GM19324 (cell line): ENCODE data around the gene LMX1B.
"Not testable (repeated sequence)": the region's sequence is repeated elsewhere in the genome, so short reads cannot be mapped to it uniquely, and the experiment has no call there.

Source experiments
- ATAC-seq: cut with Tn5 transposase; IDR thresholded peaks from one replicate; pipeline ENCODE4 v1.9.1; 2021; ENCODE audit warnings: mild to moderate bottlenecking, moderate library complexity; ENCODE audit not compliant: unreplicated experiment, low FRiP score

LMX1B gene

DNA sequence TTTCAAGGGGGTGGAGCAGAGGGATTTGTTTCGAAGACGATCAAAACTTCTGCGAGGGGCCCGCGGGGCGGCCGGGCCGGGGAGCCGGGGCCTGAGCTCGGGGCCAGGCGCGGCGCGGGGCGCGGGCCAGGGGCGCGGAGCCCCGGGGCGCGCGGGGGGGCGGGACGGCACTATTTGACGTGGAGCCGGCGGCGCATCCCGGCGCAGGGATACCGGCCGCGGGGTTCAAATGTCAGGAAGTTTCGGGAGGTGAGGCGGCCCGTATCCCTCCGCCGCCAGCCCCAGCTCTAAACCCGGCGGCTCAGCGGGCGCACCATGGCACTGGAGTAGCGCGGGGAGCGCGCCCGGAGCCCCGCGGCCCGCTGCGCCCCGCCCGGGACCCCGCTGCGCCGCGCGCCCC, at the start of gene LMX1B:
Gene LMX1B (plus strand): TSS at position 278 of the 400 bp plus-strand sequence. CDS start 522 bp downstream, outside the sequence.
- no peak for ATAC-seq

DNA sequence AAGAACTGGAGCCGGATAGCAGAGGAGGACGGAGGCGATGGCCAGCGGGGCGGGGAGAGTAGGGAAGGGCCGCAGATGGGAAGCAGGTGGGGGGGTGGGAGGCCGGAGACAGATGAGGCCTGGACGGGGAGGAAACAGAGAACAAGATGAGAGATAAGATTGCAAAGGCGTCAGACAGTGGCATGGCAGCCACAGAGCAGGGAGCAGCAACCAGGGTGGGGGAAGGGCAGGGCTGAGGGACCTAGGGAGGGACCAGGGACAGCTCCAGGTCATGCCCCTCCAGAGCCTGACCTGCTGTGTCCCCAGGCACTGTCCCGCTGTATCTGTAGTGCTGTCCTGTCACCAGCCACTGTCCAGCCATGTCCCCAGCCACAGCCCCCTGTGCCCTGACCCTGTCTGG, 49.6 kb upstream of the LMX1B start:
- ATAC-seq: no peak

DNA sequence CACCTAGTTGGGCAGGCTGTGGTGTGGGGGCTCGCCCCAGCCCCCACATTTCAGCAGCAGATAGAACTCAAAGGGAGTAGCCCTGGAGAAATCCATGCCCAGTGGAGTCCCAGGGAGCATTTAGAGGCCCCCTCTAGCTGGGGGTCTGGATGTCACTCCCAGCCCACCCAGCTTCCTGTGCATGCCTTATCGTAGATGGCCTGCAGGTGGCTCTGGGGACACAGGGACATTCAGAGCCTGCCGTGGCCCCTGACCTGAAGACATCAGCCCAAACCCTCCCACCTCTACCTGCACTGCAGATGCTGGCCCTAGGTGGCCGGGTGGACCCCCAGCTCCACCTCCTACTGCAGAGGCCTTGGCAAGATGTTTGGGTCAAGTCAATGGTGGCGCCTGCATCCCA, 49.0 kb upstream of the LMX1B start:
- no peak for ATAC-seq

DNA sequence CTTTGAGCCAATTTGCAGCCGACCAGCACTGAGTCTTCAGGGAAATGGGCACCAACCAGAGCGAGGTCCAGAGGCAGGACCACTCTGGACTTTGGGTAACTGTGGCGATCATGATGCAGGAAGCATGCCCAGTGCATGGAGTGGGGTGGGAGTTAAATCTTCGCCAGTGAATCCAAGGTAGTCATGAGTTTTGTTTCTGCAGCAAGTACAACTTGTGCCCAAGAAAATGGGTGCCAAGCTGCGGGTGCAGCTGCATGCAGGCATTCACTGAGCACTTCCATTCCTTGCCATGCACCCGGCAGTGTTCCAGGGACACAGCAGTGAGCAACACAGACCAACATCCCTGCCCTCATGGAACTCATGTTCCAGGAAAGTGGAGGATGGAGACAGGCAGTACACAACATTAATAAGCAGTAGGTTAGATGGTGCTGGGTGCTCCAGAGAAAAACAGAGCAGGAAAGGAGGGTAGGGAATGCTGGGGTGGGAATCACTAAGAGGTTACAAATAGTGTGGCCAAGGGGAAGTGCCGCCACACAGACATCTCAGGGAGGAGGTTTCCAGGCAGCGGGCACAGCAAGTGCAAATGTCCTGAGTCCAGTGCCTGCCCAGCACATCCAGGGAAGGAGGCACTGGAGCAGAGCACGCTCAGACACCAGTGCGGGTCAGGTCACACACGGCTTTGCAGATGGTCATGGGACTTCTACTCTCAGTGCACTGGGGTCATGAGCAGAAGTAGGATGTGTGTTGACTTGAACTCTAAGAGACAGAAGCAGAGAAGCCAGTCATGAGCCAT, 48.2 kb upstream of the LMX1B start:
- ATAC-seq: no peak

DNA sequence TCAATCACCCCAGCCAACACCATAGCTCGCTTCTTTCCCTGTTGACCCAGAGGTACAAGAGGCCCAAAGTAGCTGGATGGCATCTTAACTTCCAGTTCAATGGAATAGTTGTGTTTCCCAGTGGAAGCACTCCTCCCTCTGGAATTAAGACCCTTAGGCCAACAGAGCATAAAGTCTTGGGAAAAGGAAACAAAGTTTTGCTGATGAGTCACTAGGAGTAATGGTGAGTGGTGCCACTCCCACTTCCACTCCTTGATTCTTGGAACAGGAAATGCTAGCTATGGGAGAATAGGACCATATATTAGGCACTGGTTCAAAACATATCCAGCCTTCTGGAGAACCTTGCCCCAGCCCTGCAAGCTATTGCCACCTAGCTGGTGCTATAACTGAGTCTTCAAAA, 44.7 kb upstream of the LMX1B start:
- ATAC-seq: no peak

DNA sequence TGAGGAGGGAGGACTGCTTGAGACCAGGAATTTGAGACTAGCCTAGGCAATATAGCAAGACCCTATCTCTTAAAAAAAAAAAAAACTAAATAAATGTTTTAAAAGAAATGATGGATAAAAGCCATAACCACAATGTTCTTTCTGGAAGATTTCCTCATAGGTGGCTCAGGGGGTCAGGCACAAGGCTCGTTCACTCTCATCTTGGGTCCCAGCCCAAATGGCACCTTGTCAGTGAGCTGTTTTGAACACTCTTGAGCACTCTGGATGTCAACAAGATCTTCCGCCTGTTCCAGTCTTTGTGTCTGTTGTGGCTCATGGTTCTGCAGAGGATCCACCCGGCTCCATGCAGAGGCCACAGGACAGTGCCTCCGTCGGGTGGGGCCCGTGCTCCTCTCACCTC, 35.7 kb upstream of the LMX1B start:
- no peak for ATAC-seq

DNA sequence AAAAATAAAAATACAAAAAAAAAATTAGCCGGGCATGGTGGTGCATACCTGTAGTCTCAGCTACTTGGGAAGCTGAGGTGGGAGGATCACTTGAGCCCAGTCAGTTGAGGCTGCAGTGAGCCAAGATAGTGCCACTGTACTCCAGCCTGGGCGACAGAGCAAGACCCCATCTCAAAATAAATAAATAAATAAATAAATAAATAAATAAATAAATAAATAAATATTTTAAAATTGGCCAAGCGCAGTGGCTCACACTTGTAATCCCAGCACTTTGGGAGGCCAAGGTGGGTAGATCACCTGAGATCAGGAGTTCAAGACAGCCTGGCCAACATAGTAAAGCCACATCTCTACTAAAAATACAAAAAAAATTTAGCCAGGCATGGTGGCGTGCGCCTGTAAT, 33.4 kb upstream of the LMX1B start:
- ATAC-seq: not testable (repeated sequence)

DNA sequence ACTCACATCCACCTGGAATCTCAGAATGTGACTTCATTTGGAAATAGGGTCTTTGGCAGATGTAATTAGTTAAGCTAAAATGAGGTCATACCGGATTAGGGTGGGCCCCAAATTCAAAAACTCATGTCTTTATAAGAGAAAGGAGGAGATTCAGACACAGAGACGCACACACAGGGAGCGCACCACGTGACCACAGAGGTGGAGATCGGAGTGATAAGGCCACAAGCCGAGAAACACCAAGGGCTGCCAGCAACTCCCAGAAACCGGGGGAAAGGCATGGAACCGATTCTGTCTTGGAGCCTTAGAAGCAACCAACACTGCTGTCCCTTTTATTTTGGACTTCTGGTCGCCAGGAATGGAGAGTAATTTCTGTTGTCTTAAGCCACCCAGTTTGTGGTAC, 31.8 kb upstream of the LMX1B start:
- ATAC-seq: no peak

DNA sequence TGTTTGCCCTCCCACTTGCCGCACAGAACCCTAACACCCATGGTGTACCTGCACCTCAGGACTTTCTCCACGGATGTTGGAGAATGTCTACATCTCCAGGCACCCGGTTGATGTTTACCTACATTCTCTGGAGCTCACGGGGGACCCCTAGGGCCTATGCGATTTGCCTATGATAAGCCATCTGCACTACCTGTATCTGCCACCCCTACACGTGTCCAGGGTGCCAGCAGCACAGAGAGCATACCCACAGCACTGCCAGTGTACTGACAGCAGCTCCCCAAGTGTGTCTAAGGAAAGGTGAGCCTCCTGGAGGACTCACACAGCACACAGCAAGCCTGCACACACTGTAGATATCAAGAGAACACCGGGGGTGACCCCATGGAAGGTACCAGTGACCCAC, 31.3 kb upstream of the LMX1B start:
- ATAC-seq: no peak

DNA sequence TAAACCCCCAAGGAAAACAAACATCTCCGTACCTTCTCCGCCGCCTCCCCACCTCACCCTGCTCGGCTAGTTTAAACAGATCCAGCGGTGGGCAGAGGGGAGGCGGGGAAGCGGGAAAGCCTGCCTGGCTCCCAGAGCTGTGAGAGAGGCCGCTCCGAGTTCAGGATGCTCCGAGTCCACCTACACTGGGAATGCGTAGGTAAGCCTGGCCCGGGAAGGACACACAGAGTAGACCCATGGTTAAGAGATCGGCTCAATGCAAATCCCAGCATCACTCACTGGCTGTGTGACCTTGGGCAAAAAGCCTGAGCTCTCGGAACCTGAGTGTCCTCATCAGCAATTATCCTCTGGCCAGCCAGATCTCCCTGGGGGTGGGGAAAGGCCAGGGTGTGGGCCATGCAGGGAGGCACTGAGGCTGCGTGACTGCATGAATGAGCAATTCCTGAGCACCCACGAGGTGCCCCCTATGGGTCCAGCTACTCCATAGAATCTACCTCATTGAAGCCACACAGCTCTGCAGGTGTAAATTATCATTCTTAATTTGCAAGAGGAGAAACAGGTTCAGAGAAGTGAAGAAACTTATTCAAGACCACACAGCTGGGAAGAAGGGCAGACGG, 30.5 kb upstream of the LMX1B start:
- no peak for ATAC-seq

DNA sequence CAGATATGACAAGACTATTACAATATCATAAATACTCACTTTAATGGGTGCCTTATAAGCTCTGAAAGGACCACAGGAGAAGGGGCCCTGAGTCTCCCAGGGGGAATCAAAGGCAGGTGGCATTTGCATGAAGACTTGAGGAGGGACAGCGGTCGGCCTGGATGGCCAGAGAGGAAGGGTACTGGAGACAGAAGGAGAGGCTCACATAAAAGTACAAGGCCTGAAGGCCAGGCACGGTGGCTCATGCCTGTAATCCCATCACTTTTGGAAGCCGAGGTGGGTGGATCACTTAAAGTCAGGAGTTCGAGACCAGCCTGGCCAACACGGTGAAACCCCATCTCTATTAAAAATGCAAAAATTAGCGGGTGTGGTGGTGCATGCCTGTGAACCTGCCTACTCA, 29.1 kb upstream of the LMX1B start:
- no peak for ATAC-seq

DNA sequence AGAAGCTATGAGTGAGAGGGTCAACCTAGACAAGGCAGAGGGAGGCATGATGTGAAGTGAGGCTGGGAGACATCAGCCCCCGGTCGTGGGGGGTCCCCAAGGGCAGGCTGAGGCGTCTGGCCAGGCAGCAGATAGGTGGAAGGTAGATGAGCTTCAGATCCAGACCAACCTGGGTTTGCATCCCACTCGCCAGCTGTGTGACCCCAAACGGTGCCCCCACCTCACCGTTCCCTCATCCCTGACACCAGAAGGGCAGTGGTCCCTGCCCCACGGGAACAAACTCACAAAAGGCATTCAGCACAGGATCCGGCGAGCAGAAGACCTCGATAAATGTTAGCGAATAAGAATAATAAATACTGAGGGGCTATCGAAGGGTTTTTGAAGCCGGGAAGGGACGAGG, 27.5 kb upstream of the LMX1B start:
- no peak for ATAC-seq

DNA sequence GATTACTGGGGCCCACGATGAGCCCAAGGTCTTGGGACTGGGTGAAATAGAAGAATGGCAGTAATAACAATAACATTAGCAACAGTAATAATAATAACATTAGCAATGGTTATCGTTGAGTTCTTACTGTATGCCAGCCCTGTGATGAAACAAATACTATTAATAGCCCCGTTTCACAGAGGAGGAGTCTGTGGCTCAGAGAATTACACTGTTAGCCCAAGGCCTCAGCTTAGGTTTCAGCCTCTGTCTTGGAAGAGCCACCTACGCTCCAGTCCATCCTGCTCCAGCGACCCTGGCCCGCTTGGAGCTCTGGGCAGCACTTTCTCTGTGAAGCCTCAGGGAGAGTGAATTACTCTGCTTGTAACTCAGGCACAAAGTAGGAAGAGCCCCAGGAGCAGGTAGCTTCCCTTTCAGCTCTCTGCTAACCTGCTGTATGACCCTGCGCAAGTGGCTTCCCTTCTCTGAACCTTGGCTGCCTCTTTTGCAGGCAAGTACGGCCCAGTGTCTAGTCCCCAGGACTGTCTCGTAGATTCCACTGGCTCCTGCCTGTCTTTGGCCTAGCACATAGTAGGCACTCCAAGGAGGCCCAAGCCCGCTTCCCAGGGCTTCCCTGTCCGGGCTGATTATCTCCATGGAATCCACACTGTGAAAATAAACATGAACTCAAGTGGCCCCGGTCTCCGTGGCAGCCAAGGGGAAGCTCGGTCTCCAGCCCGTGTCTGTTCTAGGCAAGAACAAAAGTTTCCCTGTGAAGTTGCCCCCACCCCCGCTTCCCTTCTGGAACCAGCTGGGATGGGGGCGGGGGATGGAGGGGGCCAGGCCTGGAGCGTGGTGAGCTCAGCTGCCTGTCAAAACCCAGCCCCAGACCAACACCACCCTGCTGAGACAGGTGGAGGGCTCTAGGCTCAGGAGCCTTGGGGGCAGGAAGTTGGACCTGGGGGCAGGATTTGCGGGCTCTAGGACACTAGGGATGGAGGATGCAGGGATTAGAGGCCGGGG, 26.2 kb upstream of the LMX1B start:
- no peak for ATAC-seq

DNA sequence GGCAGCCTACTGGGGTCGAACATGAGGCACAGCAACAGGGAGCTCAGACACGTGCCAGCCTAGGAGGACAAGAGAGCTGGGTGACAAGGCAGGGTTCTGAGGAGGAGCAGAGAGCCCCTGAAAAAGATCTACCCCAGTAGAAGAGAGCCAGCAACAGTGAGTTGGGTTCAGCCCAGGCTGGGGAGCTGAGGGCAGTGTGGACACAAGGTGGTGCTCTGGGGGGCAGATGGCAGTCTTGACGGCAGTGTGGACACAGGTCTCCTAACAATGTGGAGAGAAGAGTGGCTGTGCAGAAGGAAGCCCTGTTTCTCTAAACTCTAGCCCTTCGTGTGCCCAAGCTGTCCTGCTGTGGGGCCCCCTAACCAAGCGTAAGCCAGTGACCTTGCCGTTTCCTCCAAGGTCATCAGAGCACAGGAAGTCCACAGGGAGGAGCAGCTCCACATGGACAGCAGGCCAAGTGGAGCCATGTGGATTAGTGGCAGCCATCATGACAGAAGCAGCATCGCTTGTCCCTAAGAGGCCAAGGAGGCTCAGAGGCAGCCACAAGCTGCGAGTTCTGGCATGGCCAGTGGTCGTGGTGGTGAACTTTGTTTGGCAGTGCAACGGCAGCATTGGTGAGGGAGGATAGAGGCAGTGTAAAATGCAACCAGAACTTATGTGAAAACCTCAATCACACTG, 25.1 kb upstream of the LMX1B start:
- ATAC-seq: no peak

DNA sequence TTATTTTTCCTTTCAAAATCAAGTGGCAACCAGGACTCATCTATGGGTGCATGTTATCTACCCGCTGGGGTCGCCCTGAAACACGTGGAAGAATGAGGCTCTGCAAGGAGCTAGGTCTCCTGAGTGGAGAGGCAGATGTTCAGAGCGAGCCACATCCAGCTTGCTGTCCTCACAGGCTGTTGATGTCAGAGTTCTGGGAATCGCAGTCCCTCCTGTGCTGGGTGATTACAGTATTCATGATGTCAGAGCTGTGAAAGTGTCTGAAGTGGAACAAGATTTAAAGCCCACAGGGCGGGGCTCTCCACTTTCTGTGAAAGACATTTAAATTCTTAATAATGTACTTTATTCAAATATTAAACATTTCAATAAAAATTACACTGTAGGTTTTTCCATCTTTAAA, 24.4 kb upstream of the LMX1B start:
- no peak for ATAC-seq

DNA sequence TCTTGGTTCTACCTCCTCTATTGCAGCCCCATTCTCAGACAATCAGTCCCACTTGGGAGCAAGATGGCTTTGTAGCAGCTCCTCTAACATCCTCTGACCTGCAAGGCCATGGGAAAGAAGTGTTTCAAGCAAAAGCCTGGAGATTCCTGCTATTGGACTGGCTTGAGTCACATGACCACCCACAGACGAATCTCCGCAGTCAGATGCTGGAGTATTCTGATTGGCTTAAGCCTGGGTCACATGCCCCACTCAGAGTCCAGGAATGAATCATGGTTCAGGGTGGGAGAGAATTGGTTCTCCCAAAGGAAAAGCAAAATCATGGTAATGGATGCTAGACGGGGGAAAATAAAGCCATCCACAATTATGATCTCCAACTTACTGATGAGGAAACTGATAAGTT, 22.6 kb upstream of the LMX1B start:
- ATAC-seq: no peak

DNA sequence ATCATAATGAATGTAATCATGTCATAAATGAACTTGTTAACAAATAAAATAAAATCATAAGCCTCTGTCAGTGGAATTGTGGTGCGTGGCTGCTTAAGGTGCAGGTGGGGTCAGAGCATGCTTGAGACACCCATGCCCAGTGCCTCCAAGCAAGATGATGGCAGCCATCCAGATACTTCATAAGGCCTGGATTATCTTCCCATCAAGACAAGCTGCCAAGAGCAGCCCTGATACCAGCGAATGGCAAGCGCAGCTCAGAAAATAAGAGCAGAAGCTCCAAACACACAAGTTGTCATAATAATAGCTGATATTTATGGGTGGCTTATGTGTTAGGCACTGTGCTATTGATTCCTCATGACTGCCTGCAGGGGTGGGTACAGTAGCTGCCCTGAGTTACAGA, 21.8 kb upstream of the LMX1B start:
- ATAC-seq: no peak

DNA sequence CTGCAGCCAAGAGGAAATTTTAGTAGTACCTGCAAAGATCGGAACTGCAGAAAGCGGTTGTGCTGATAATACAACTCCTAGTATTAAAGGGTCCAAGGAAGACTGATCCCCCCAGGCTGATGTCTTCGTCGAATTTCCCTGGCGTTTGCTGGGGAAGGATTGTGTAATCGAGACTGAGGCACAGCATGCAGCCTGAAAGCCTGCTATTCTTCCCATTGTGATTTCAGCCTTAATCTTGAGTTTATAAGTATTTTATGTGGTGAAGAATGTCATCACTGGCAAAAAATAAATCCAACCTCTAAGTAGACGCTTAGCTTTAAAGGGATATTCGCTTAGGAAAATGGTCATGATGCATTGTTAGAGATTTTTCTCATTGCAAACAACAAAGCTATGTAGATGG, 21.3 kb upstream of the LMX1B start:
- no peak for ATAC-seq

DNA sequence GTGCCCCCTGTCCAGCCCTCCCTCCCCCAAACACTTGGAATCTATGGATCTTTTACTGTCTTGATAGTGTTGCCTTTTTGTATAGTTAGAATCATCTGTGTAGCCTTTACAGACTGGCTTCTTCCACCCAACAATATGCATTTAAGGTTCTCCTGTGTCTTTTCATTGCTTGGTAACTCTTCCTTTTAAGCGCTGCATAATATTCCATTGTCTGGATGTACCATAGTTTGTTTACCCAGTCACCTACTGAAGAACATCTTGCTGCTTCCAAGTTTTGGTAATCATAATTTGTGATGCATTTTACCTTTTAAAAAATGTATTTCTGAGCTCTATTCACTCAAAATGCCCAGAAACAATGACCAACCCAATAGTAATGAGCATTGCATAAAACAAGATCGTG, 17.7 kb upstream of the LMX1B start:
- no peak for ATAC-seq

DNA sequence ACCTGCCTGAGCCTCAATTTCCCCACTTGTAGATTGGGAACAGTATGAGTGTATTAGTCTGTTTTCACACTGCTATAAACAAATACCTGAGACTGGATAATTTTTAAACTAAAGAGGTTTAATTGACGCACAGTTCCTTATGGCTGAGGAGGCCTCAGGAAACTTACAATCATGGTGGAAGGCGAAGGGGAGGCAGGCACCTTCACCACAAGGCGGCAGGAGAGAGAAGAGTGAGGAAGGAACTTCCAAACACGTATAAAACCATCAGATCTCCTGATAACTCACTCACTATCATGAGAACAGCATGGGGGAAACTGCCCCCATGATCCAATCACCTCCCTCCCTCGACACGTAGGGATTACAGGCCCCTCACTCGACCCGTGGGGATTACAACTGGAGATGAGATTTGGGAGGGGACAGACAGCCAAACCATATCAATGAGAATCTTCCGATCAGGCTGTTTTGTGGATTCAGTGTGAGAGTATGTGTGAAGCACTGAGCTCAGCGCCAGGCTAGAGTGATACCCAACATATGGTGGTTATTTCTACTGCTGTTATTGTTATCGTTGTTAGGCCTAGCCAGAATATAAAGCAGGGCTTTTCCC, 14.6 kb upstream of the LMX1B start:
- ATAC-seq: no peak
